Keratinocyte (primary cell): Measurements from ENCODE around the gene NUAK1. TPM values are rescaled to one million over a fixed set of nuclear protein-coding genes. Genes with fewer than 3 reads are reported as not detected.

ENCODE experiments used
- DNase-seq: peaks from one replicate; pipeline ENCODE4 v3.0.0-alpha.2; 2011; ENCODE audit warnings: low read depth, missing footprints, low spot score
- FAIRE-seq: peaks from 2 replicates; lab custom pipeline; 2011; peaks lifted over from hg19 to GRCh38; lab: Jason Lieb, UNC
- H2AFZ ChIP-seq: 2 replicates; pipeline ENCODE4 v1.6.0; 2012; ENCODE audit warnings: low read length, control low read depth, inconsistent platforms; ENCODE audit not compliant: control insufficient read depth
- H3K27ac ChIP-seq: 2 replicates; pipeline ENCODE4 v1.5.1; 2011; ENCODE audit warnings: low read length; ENCODE audit not compliant: control insufficient read depth, insufficient read depth
- H3K27me3 ChIP-seq: 3 replicates; pipeline ENCODE4 v1.6.0; 2011; ENCODE audit warnings: low read length; ENCODE audit not compliant: control insufficient read depth, insufficient read depth; ENCODE audit errors: extremely low read depth
- H3K36me3 ChIP-seq, 2 experiments: 2 replicates in 1 of 2; 3 replicates in 1 of 2; pipeline ENCODE4 v1.5.1; 2011; ENCODE audit warnings: low read length in 2 of 2, mild to moderate bottlenecking in 1 of 2; ENCODE audit not compliant: control insufficient read depth in 2 of 2, insufficient read depth in 2 of 2; ENCODE audit errors: extremely low read depth in 1 of 2
- H3K4me1 ChIP-seq: 3 replicates; pipeline ENCODE4 v1.5.1; 2011; ENCODE audit warnings: low read length; ENCODE audit not compliant: control insufficient read depth, insufficient read depth; ENCODE audit errors: extremely low read depth
- H3K4me2 ChIP-seq: 3 replicates; pipeline ENCODE4 v1.6.0; 2011; ENCODE audit warnings: low read depth, low read length; ENCODE audit not compliant: control insufficient read depth, insufficient read depth; ENCODE audit errors: extremely low read depth
- H3K4me3 ChIP-seq, 3 experiments: fragments of 200-600 bp in 1 of 3; sonication (generic) in 1 of 3; 2 replicates in 2 of 3; 3 replicates in 1 of 3; pipeline ENCODE4 v1.5.1; 2011 to 2016; ENCODE audit warnings: low read length in 3 of 3, mild to moderate bottlenecking in 3 of 3, control low read depth in 2 of 3, inconsistent platforms in 1 of 3, low read depth in 1 of 3, mixed read lengths in 1 of 3, mixed run types in 1 of 3, moderate library complexity in 1 of 3; ENCODE audit not compliant: control insufficient read depth in 2 of 3, insufficient read depth in 2 of 3; ENCODE audit errors: extremely low read depth in 1 of 3
- H3K79me2 ChIP-seq: 2 replicates; pipeline ENCODE4 v1.6.0; 2012; ENCODE audit warnings: low read length; ENCODE audit not compliant: control insufficient read depth, insufficient read depth
- H3K9ac ChIP-seq: 3 replicates; pipeline ENCODE4 v1.6.0; 2011; ENCODE audit warnings: low read length; ENCODE audit not compliant: control insufficient read depth, insufficient read depth; ENCODE audit errors: extremely low read depth
- H3K9me1 ChIP-seq: 3 replicates; pipeline ENCODE4 v1.6.0; 2011; ENCODE audit warnings: low read length; ENCODE audit not compliant: control insufficient read depth, insufficient read depth; ENCODE audit errors: extremely low read depth
- H3K9me3 ChIP-seq: 2 replicates; pipeline ENCODE4 v1.5.1; 2012; ENCODE audit warnings: low read depth, low read length; ENCODE audit not compliant: control insufficient read depth
- H4K20me1 ChIP-seq: 3 replicates; pipeline ENCODE4 v1.6.0; 2011; ENCODE audit warnings: low read length; ENCODE audit not compliant: control insufficient read depth, insufficient read depth; ENCODE audit errors: extremely low read depth
- CTCF ChIP-seq, 3 experiments: IDR thresholded peaks in 1 of 3; conservative IDR thresholded peaks in 1 of 3; optimal IDR thresholded peaks in 1 of 3; 2 replicates in 2 of 3; 3 replicates in 1 of 3; pipeline versions ENCODE3 to v1.5.1; 2011; ENCODE audit warnings: low read length in 3 of 3, mild to moderate bottlenecking in 3 of 3, moderate library complexity in 2 of 3, control low read depth in 1 of 3, inconsistent platforms in 1 of 3; ENCODE audit not compliant: insufficient read depth in 2 of 3; ENCODE audit errors: extremely low read depth in 1 of 3
- EZH2 ChIP-seq: IDR thresholded peaks from one replicate; pipeline ENCODE4 v1.6.1; 2012; ENCODE audit warnings: inconsistent platforms, mild to moderate bottlenecking, low read length, moderate library complexity
- dilution Hi-C: fragments of 300-500 bp; cut with MboI; formaldehyde crosslinking; loops from one replicate; pipeline ENCODE4 v1.7.0; 2020; ENCODE audit warnings: low sequenced_read_pairs; ENCODE audit not compliant: extremely low pct_ligation_motif_present
- polyA plus RNA-seq, 5 experiments: library from polyadenylated mRNA; depleted of rRNA in 3 of 5; stranded (reverse) in 3 of 5; stranded (forward) in 1 of 5; unstranded in 1 of 5; fragments of >200 nt; gene quantifications; 1 replicate in 1 of 5; 2 replicates in 3 of 5; 3 replicates in 1 of 5; pipeline versions ENCODE4 v1.2.1 to v1.2.3, GENCODE V29; 2011 to 2012; ENCODE audit warnings: missing spikeins in 2 of 5, low read depth in 1 of 5, low replicate concordance in 1 of 5

The NUAK1 gene
- polyA plus RNA-seq, 1 donor (not counting 4 experiments of a cell fraction or from before 2014, with no cell fraction given), result 12.3 TPM

GRCh38 chr12:106120519-106121105, 18.1 kb downstream of the NUAK1 start:
- FAIRE-seq (no peak), DNase-seq (no peak)
- H3K27ac ChIP-seq, result no peak overlapping the region
- H3K79me2 ChIP-seq, result peaks cover 87% of the 10 kb centered on the region
- TF ChIP-seq CTCF (optimal IDR thresholded peaks at IDR 0.05 in 1 of 3, IDR thresholded peaks at IDR 0.05 in 1 of 3, conservative IDR thresholded peaks at IDR 0.05 in 1 of 3; ENCODE audit: extremely low read depth in 1 of 3, insufficient read depth in 2 of 3, low read length in 3 of 3) (no peak), EZH2 (no peak)
- no peaks in the 10 kb centered on the region for H3K27me3 ChIP-seq
- dilution Hi-C loops, result no loop called here
- H3K4me1 ChIP-seq, result peaks cover 11% of the 10 kb centered on the region
- H2AFZ ChIP-seq, result no peak overlapping the region
- H3K9ac ChIP-seq, result no peak overlapping the region
- H3K9me3 ChIP-seq, result no peaks in the 10 kb centered on the region
- no peak overlapping the region for H3K4me2 ChIP-seq
- no peaks in the 10 kb centered on the region for H3K9me1 ChIP-seq
- H3K36me3 ChIP-seq, result peaks cover 0 to 4% of the 10 kb centered on the region in 2 experiments
- H4K20me1 ChIP-seq, result no peaks in the 10 kb centered on the region
- H3K4me3 ChIP-seq, result no peak overlapping the region

- H3K27ac ChIP-seq, result no peak overlapping the region
- FAIRE-seq, result no peak
- H4K20me1 ChIP-seq, result no peaks in the 10 kb centered on the region
Measured at GRCh38 chr12:106119301-106119700, 19.5 kb downstream of the NUAK1 start.

More at GRCh38 chr12:106119301-106119700, 19.5 kb downstream of the NUAK1 start:
- no peak for TF ChIP-seq EZH2
- no peak for TF ChIP-seq CTCF (optimal IDR thresholded peaks at IDR 0.05 in 1 of 3, IDR thresholded peaks at IDR 0.05 in 1 of 3, conservative IDR thresholded peaks at IDR 0.05 in 1 of 3; ENCODE audit: extremely low read depth in 1 of 3, insufficient read depth in 2 of 3, low read length in 3 of 3)
- Histone ChIP-seq H3K36me3 (peaks cover 0 to 4% of the 10 kb centered on the region in 2 experiments), H3K79me2 (peaks cover 87% of the 10 kb centered on the region), H2AFZ (no peak overlapping the region), H3K4me1 (peaks cover 24% of the 10 kb centered on the region), H3K27me3 (no peaks in the 10 kb centered on the region), H3K4me3 (no peak overlapping the region), H3K4me2 (no peak overlapping the region), H3K9ac (no peak overlapping the region), H3K9me1 (no peaks in the 10 kb centered on the region), H3K9me3 (no peaks in the 10 kb centered on the region)
- dilution Hi-C loops, result no loop called here
- DNase-seq, result no peak
